GM12878 (cell line): ENCODE results near the gene CHMP4A. TPM values are rescaled to one million over a fixed set of nuclear protein-coding genes. Genes with fewer than 3 reads are reported as not detected.

Source experiments
- ASH2L ChIP-seq: fragments of 300-600, 200-600 bp; sonication (generic); IDR thresholded peaks from 2 replicates; pipeline ENCODE4 v1.6.1; 2017; ENCODE audit warnings: low read depth, mild to moderate bottlenecking, borderline replicate concordance
- BACH1 ChIP-seq: fragments of 450-650 bp; IDR thresholded peaks from 2 replicates; pipeline ENCODE4 v1.6.1; 2017; ENCODE audit warnings: mild to moderate bottlenecking, borderline replicate concordance
- BCL11A ChIP-seq: IDR thresholded peaks from 2 replicates; pipeline ENCODE4 v1.6.1; 2011; ENCODE audit warnings: low read depth, low read length
- CBFB ChIP-seq: IDR thresholded peaks from 2 replicates; pipeline ENCODE4 v1.6.1; 2016; ENCODE audit warnings: antibody characterized with exemption, low read depth
- CBX3 ChIP-seq: fragments of 200-600 bp; sonication (generic); IDR thresholded peaks from 2 replicates; pipeline ENCODE4 v1.6.1; 2016; ENCODE audit warnings: low read depth, borderline replicate concordance
- CHD2 ChIP-seq: IDR thresholded peaks from 2 replicates; pipeline ENCODE4 v1.6.1; 2011; ENCODE audit warnings: low read depth, low read length, improper control_type of control experiment, borderline replicate concordance
- EP300 ChIP-seq, 2 experiments: fragments of 150-350 bp in 1 of 2; IDR thresholded peaks; 2 replicates each; pipeline ENCODE4 v1.6.1; 2011 to 2012; ENCODE audit warnings: low read depth in 2 of 2, low read length in 2 of 2, borderline replicate concordance in 1 of 2, improper control_type of control experiment in 1 of 2, inconsistent platforms in 1 of 2; ENCODE audit not compliant: control insufficient read depth in 1 of 2
- HSF1 ChIP-seq: fragments of 150-350 bp; IDR thresholded peaks from 2 replicates; pipeline ENCODE4 v1.6.1; 2014; ENCODE audit warnings: mild to moderate bottlenecking, low read depth, low read length
- IKZF2 ChIP-seq, 2 experiments: fragments of 450-650 bp; IDR thresholded peaks; 2 replicates each; pipeline ENCODE4 v1.6.1; 2017; ENCODE audit warnings: mild to moderate bottlenecking in 2 of 2, moderate library complexity in 2 of 2
- MAX ChIP-seq: IDR thresholded peaks from 2 replicates; pipeline ENCODE4 v1.6.1; 2012; ENCODE audit warnings: low read depth, low read length, improper control_type of control experiment
- MEF2A ChIP-seq: IDR thresholded peaks from 2 replicates; pipeline ENCODE4 v1.6.1; 2011; ENCODE audit warnings: low read depth, mild to moderate bottlenecking, low read length, moderate library complexity; ENCODE audit not compliant: insufficient read depth
- NR2C1 ChIP-seq: fragments of 450-650 bp; IDR thresholded peaks from 2 replicates; pipeline ENCODE4 v1.6.1; 2017; ENCODE audit warnings: antibody characterized with exemption, mild to moderate bottlenecking, moderate library complexity
- NR2C2 ChIP-seq: IDR thresholded peaks from 2 replicates; pipeline ENCODE4 v1.6.1; 2011; ENCODE audit warnings: borderline replicate concordance, low read depth; ENCODE audit not compliant: control insufficient read depth, insufficient read length
- RB1 ChIP-seq: fragments of 450-650 bp; formaldehyde crosslinking; IDR thresholded peaks from 2 replicates; pipeline ENCODE4 v1.6.1; 2017; ENCODE audit warnings: mild to moderate bottlenecking, borderline replicate concordance
- REST ChIP-seq: IDR thresholded peaks from 2 replicates; pipeline ENCODE4 v1.6.1; 2012; ENCODE audit warnings: mild to moderate bottlenecking, low read depth, low read length
- TAF1 ChIP-seq: IDR thresholded peaks from 2 replicates; pipeline ENCODE4 v1.6.1; 2011; ENCODE audit warnings: mild to moderate bottlenecking, low read depth, low read length, borderline replicate concordance
- TARDBP ChIP-seq: IDR thresholded peaks from 2 replicates; pipeline ENCODE4 v1.6.1; 2016; ENCODE audit warnings: borderline replicate concordance
- ZBTB11 ChIP-seq: fragments of 450-650 bp; formaldehyde crosslinking; IDR thresholded peaks from 2 replicates; pipeline ENCODE4 v1.5.0; 2022; ENCODE audit warnings: mild to moderate bottlenecking, missing genetic modification characterization
- ZNF217 ChIP-seq: fragments of 450-650 bp; IDR thresholded peaks from 2 replicates; pipeline ENCODE4 v1.6.1; 2017; ENCODE audit warnings: antibody characterized with exemption, mild to moderate bottlenecking
- ZNF384 ChIP-seq: IDR thresholded peaks from 2 replicates; pipeline ENCODE4 v1.6.1; 2012; ENCODE audit warnings: low read depth, mild to moderate bottlenecking, low read length, improper control_type of control experiment, borderline replicate concordance
- polyA plus RNA-seq, 11 experiments: library from polyadenylated mRNA; depleted of rRNA in 4 of 11; unstranded in 6 of 11; stranded (reverse) in 5 of 11; fragments of >200 nt; fragmentation: Nextera tagmentation in 4 of 11; fragmentation: Illumina TruSeq in 1 of 11; extraction: Ambion mirVana in 4 of 11; extraction: Trizol in 1 of 11; gene quantifications; 1 replicate in 1 of 11; 2 replicates in 10 of 11; pipeline versions ENCODE4 v1.2.1 to v1.2.3, GENCODE V29; 2011 to 2016; ENCODE audit warnings: inconsistent platforms in 2 of 11, missing spikeins in 2 of 11, low read depth in 1 of 11
- total RNA-seq, 4 experiments: library from RNA; depleted of rRNA in 3 of 4; stranded (reverse); fragments of >200 nt in 3 of 4; fragmentation: Illumina TruSeq in 1 of 4; extraction: Trizol in 1 of 4; gene quantifications; 2 replicates each; pipeline versions ENCODE4 v1.2.1 to v1.2.3, GENCODE V29; 2013 to 2021

CHMP4A gene
- total and polyA plus RNA-seq, 10 of the 15 experiments (the other 5 are each of a cell fraction or from before 2014, with no cell fraction given) = 35.5 to 151 (median 84.7) TPM

GRCh38 chr14:24195186-24196070, 17.9 kb downstream of the CHMP4A start, which contains the start of gene TM9SF1 (continued):
- TF ChIP-seq REST = 0 out of 2 replicates have a peak, but pooled peaks have one; percentile 1
- TF ChIP-seq RB1 = peak; percentile 98; the same call in 1 of the 2 replicates
- TF ChIP-seq TARDBP = peak; percentile 79
- no peak for TF ChIP-seq EP300 (IDR thresholded peaks at IDR 0.05; ENCODE audit: borderline replicate concordance in 1 of 2, control insufficient read depth in 1 of 2, low read depth in 2 of 2, low read length in 2 of 2)
- peak; percentile 92 for TF ChIP-seq CBFB
- TF ChIP-seq CBX3 = no peak
- TF ChIP-seq ZNF217 = no peak
- no peak for TF ChIP-seq BCL11A
- peak; percentile 89 for TF ChIP-seq MAX
- TF ChIP-seq ZNF384 = no peak
- TF ChIP-seq ZBTB11 (CRISPR knock-in tag) = peak; percentile 78
- TF ChIP-seq MEF2A = 0 out of 2 replicates have a peak, but pooled peaks have one; percentile 3
- TF ChIP-seq BACH1 = peak; percentile 56; the same call in 1 of the 2 replicates
- TF ChIP-seq ASH2L = no peak
- TF ChIP-seq TAF1 = peak; percentile 61; the same call in 1 of the 2 replicates
- TF ChIP-seq IKZF2 (IDR thresholded peaks at IDR 0.05) = peak in 1 of 2 experiments; percentile 24; a peak in 2 of 4 replicates
- no peak; the same call in 1 of the 2 replicates for TF ChIP-seq HSF1
- TF ChIP-seq CHD2 = peak; percentile 65; the same call in 1 of the 2 replicates
- peak; percentile 58 for TF ChIP-seq NR2C1
- no peak for TF ChIP-seq NR2C2
